Uterus (tissue), 4 donors: ENCODE results near the gene STYXL1. TPM values are rescaled to one million over a fixed set of nuclear protein-coding genes. Genes with fewer than 3 reads are reported as not detected.

ENCODE experiments used
- DNase-seq, 2 donors: peaks; one replicate each; pipeline ENCODE4 v3.0.0-alpha.2; 2019 to 2020
- H3K27ac ChIP-seq, 2 donors: fragments of 200-600 bp; sonication (generic); 1 replicate in 1 of 2; 2 replicates in 1 of 2; pipeline ENCODE4 v1.5.1; 2016 to 2018
- H3K27me3 ChIP-seq, 2 donors: fragments of 200-600 bp; sonication (generic); one replicate each; pipeline ENCODE4 v1.5.1; 2018 to 2019; ENCODE audit warnings: control low read depth in 1 of 2
- H3K36me3 ChIP-seq, 2 donors: fragments of 200-600 bp; sonication (generic); one replicate each; pipeline ENCODE4 v1.5.1; 2019; ENCODE audit warnings: control low read depth in 1 of 2
- H3K4me1 ChIP-seq, 2 donors: fragments of 200-600 bp; sonication (generic); one replicate each; pipeline ENCODE4 v1.5.1; 2018 to 2019; ENCODE audit warnings: control low read depth in 1 of 2
- H3K4me3 ChIP-seq, 2 donors: fragments of 200-600 bp; sonication (generic); 1 replicate in 1 of 2; 2 replicates in 1 of 2; pipeline ENCODE4 v1.5.1; 2018 to 2019; ENCODE audit warnings: mild to moderate bottlenecking in 1 of 2
- H3K9me3 ChIP-seq, 2 donors: fragments of 200-600 bp; sonication (generic); one replicate each; pipeline ENCODE4 v1.5.1; 2019; ENCODE audit warnings: control low read depth in 1 of 2
- CTCF ChIP-seq, 4 experiments: fragments of 200-600 bp in 2 of 4; fragments of 450-650 bp in 2 of 4; sonication (generic) in 2 of 4; IDR thresholded peaks; one replicate each; pipeline ENCODE4 v1.5.1; 2016 to 2019; ENCODE audit warnings: antibody characterized with exemption in 4 of 4, mild to moderate bottlenecking in 2 of 4, moderate library complexity in 1 of 4
- POLR2A ChIP-seq, 2 donors: fragments of 450-650 bp; IDR thresholded peaks; one replicate each; pipeline ENCODE4 v1.6.1; 2016; ENCODE audit warnings: antibody characterized with exemption in 2 of 2, mild to moderate bottlenecking in 1 of 2, moderate library complexity in 1 of 2
- intact Hi-C: fragments of 100-400 bp; cut with DNase I; formaldehyde crosslinking; loops from one replicate; pipeline ENCODE4 v1.15.1; 2023; ENCODE audit warnings: low total_unique reads
- total RNA-seq, 4 donors: library from RNA; depleted of rRNA in 3 of 4; stranded (reverse); fragments of >200 nt in 3 of 4; gene quantifications; one replicate each; pipeline versions ENCODE4 v1.1.0 to v1.2.4, GENCODE V29; 2014 to 2023
- donor health status: DM: yes; HTN: yes; CAD: no.

The STYXL1 gene
- total RNA-seq, 4 donors from 2014 or later = 4.4 to 27.3 (median 14.1) TPM

- H3K4me3 ChIP-seq = no peak overlapping the region
- no peak overlapping the region for H3K27ac ChIP-seq
- no peaks in the 10 kb centered on the region for H3K4me1 ChIP-seq
- no peaks in the 10 kb centered on the region for H3K27me3 ChIP-seq
- no peak for TF ChIP-seq POLR2A (IDR thresholded peaks at IDR 0.05)
- TF ChIP-seq CTCF (IDR thresholded peaks at IDR 0.05) = peak in 2 of 4 experiments; percentile 39 to 40
- H3K36me3 ChIP-seq = no peaks in the 10 kb centered on the region
- intact Hi-C loops = no loop called here
- no peaks in the 10 kb centered on the region for H3K9me3 ChIP-seq
- peak; percentile 66 to 72 for DNase-seq
These were observed 21.4 kb upstream of the STYXL1 start for GRCh38 chr7:76069238-76069638.

- Histone ChIP-seq H3K27ac (no peak overlapping the region), H3K9me3 (no peaks in the 10 kb centered on the region), H3K4me3 (no peak overlapping the region), H3K4me1 (no peaks in the 10 kb centered on the region), H3K27me3 (no peaks in the 10 kb centered on the region), H3K36me3 (no peaks in the 10 kb centered on the region)
- no peak for DNase-seq
- intact Hi-C loops = no loop called here
- TF ChIP-seq POLR2A (IDR thresholded peaks at IDR 0.05) = no peak
- TF ChIP-seq CTCF (IDR thresholded peaks at IDR 0.05) = no peak
These were observed 19.1 kb upstream of the STYXL1 start for GRCh38 chr7:76066716-76067503.

GRCh38 chr7:76065016-76065612 lies 17.3 kb upstream of the STYXL1 start:
- no peaks in the 10 kb centered on the region for H3K36me3 ChIP-seq

GRCh38 chr7:76064208-76064970 lies 16.6 kb upstream of the STYXL1 start:
- no peaks in the 10 kb centered on the region for H3K9me3 ChIP-seq
- no peak for DNase-seq
- no peaks in the 10 kb centered on the region for H3K4me1 ChIP-seq
- no peak overlapping the region for H3K27ac ChIP-seq
- TF ChIP-seq CTCF (IDR thresholded peaks at IDR 0.05) (no peak), POLR2A (IDR thresholded peaks at IDR 0.05) (no peak)
- intact Hi-C loops = no loop called here
- H3K27me3 ChIP-seq = no peaks in the 10 kb centered on the region
- H3K36me3 ChIP-seq = no peaks in the 10 kb centered on the region
- no peak overlapping the region for H3K4me3 ChIP-seq

More at GRCh38 chr7:76065016-76065612, 17.3 kb upstream of the STYXL1 start:
- H3K27me3 ChIP-seq = no peaks in the 10 kb centered on the region
- no peak overlapping the region for H3K27ac ChIP-seq
- intact Hi-C loops = no loop called here
- H3K4me3 ChIP-seq = no peak overlapping the region
- no peak for DNase-seq
- H3K4me1 ChIP-seq = no peaks in the 10 kb centered on the region
- TF ChIP-seq POLR2A (IDR thresholded peaks at IDR 0.05) (no peak), CTCF (IDR thresholded peaks at IDR 0.05) (no peak)
- H3K9me3 ChIP-seq = no peaks in the 10 kb centered on the region

- no peaks in the 10 kb centered on the region for H3K36me3 ChIP-seq
- TF ChIP-seq POLR2A (IDR thresholded peaks at IDR 0.05) (no peak), CTCF (IDR thresholded peaks at IDR 0.05) (no peak)
- no peak overlapping the region for H3K27ac ChIP-seq
- no peaks in the 10 kb centered on the region for H3K27me3 ChIP-seq
- no peaks in the 10 kb centered on the region for H3K9me3 ChIP-seq
- no peak overlapping the region for H3K4me3 ChIP-seq
- intact Hi-C loops = no loop called here
- H3K4me1 ChIP-seq = no peaks in the 10 kb centered on the region
- DNase-seq = no peak
These were observed 15.7 kb upstream of the STYXL1 start for GRCh38 chr7:76063525-76063924.
